ENCODE data around the gene CPSF4. TPM values are rescaled to one million over a fixed set of nuclear protein-coding genes. Genes with fewer than 3 reads are reported as not detected.
A peak's percentile ranks its signal among the peaks of the same experiment; 100 is the strongest.

Gene CPSF4
- total RNA-seq, 1 donor from 2014 or later = 60.9 TPM

GRCh38 chr7:99392659-99393354 is 45.9 kb upstream of the CPSF4 start:
- intact Hi-C loops (cut with micrococcal nuclease) = loop anchor here (1.0 kb wide), 3 partner anchors 12 to 19 kb away; partner anchors contain the start of genes ARPC1B, BUD31 and PDAP1
- TF ChIP-seq, protein P1, sequence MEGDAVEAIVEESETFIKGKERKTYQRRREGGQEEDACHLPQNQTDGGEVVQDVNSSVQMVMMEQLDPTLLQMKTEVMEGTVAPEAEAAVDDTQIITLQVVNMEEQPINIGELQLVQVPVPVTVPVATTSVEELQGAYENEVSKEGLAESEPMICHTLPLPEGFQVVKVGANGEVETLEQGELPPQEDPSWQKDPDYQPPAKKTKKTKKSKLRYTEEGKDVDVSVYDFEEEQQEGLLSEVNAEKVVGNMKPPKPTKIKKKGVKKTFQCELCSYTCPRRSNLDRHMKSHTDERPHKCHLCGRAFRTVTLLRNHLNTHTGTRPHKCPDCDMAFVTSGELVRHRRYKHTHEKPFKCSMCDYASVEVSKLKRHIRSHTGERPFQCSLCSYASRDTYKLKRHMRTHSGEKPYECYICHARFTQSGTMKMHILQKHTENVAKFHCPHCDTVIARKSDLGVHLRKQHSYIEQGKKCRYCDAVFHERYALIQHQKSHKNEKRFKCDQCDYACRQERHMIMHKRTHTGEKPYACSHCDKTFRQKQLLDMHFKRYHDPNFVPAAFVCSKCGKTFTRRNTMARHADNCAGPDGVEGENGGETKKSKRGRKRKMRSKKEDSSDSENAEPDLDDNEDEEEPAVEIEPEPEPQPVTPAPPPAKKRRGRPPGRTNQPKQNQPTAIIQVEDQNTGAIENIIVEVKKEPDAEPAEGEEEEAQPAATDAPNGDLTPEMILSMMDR (IDR thresholded peaks at IDR 0.05) = no peak
- no peaks in the 10 kb centered on the region for H3K27me3 Mint-ChIP-seq
- peak; percentile 79 for DNase-seq
- H3K4me3 Mint-ChIP-seq = peak overlapping the region; percentile 84
- H3K4me1 Mint-ChIP-seq = peaks cover 28% of the 10 kb centered on the region
- H3K9me3 Mint-ChIP-seq = no peaks in the 10 kb centered on the region
- ChIA-PET CTCF (interaction anchor here (0.8 to 1.4 kb wide), 3 partner anchors 15 to 28 kb away, joined by 4 to 5 read pairs (median 4); partner anchors contain the start of genes BUD31 and PDAP1), POLR2A (interaction anchor here (0.5 to 4.0 kb wide), 12 partner anchors 9 to 165 kb away, joined by 3 to 62 read pairs (median 5); partner anchors contain the start of genes ARPC1A, ARPC1B, BUD31 and PDAP1)
- peak overlapping the region; percentile 78 for H3K27ac Mint-ChIP-seq
- H3K36me3 Mint-ChIP-seq (ENCODE audit: low read depth) = peaks cover 79% of the 10 kb centered on the region
- peak; percentile 92 for ATAC-seq (ENCODE audit: low read depth)

GRCh38 chr7:99393355-99394187 is 45.2 kb upstream of the CPSF4 start:
- TF ChIP-seq, protein P1 (IDR thresholded peaks at IDR 0.05) = no peak
- peak overlapping the region; percentile 78 for H3K27ac Mint-ChIP-seq
- peak overlapping the region; percentile 84 for H3K4me3 Mint-ChIP-seq
- ATAC-seq (ENCODE audit: low read depth) = no peak
- no peak for DNase-seq
- H3K9me3 Mint-ChIP-seq = no peaks in the 10 kb centered on the region
- ChIA-PET POLR2A (interaction anchor here (0.5 to 4.0 kb wide), 12 partner anchors 9 to 164 kb away, joined by 3 to 62 read pairs (median 5); partner anchors contain the start of genes ARPC1A, ARPC1B, BUD31 and PDAP1), CTCF (interaction anchor here (0.8 to 1.4 kb wide), 4 partner anchors 14 to 29 kb away, joined by 4 to 5 read pairs (median 4); partner anchors contain the start of genes BUD31 and PDAP1)
- peaks cover 78% of the 10 kb centered on the region for H3K36me3 Mint-ChIP-seq (ENCODE audit: low read depth)
- no peaks in the 10 kb centered on the region for H3K27me3 Mint-ChIP-seq
- peaks cover 28% of the 10 kb centered on the region for H3K4me1 Mint-ChIP-seq
- intact Hi-C loops (cut with micrococcal nuclease) = loop anchor here (1.0 kb wide), 3 partner anchors 12 to 19 kb away; partner anchors contain the start of genes ARPC1B, BUD31 and PDAP1

GRCh38 chr7:99394188-99394502 is 44.6 kb upstream of the CPSF4 start:
- H3K36me3 Mint-ChIP-seq (ENCODE audit: low read depth) = peaks cover 81% of the 10 kb centered on the region
- CTCF ChIA-PET = interaction anchor here (1.4 kb wide), 1 partner anchor 28 kb away, joined by 4 read pairs; no protein-coding TSS in a partner anchor
- no peaks in the 10 kb centered on the region for H3K27me3 Mint-ChIP-seq
- DNase-seq (no peak), ATAC-seq (ENCODE audit: low read depth) (no peak)
- no peak overlapping the region for H3K4me3 Mint-ChIP-seq
- intact Hi-C loops (cut with micrococcal nuclease) = no loop called here
- POLR2A ChIA-PET = interaction anchor here (0.5 to 4.0 kb wide), 8 partner anchors 8 to 164 kb away, joined by 3 to 62 read pairs (median 5); partner anchors contain the start of genes ARPC1A, BUD31, PDAP1 and ZNF655
- TF ChIP-seq, protein P1 (IDR thresholded peaks at IDR 0.05) = no peak
- H3K9me3 Mint-ChIP-seq = no peaks in the 10 kb centered on the region
- H3K27ac Mint-ChIP-seq = peak overlapping the region; percentile 53
- peaks cover 28% of the 10 kb centered on the region for H3K4me1 Mint-ChIP-seq

- ChIA-PET CTCF (no interaction called here), POLR2A (interaction anchor here (1.2 to 1.3 kb wide), 2 partner anchors 21 kb away, joined by 3 read pairs; no protein-coding TSS in a partner anchor)
- Mint-ChIP-seq H3K27me3 (no peaks in the 10 kb centered on the region), H3K36me3 (ENCODE audit: low read depth) (peaks cover 87% of the 10 kb centered on the region), H3K4me3 (no peak overlapping the region), H3K9me3 (no peaks in the 10 kb centered on the region), H3K27ac (peak overlapping the region; percentile 61), H3K4me1 (peaks cover 27% of the 10 kb centered on the region)
- intact Hi-C loops (cut with micrococcal nuclease) = no loop called here
- TF ChIP-seq, protein P1 (IDR thresholded peaks at IDR 0.05) = no peak
- ATAC-seq (ENCODE audit: low read depth) (no peak), DNase-seq (no peak)
Observed at GRCh38 chr7:99395616-99396327, 43.0 kb upstream of the CPSF4 start.

All from activated B cell treated with CpG ODN at 0.5 μM for 24 hours (primary cell).